GM23248 (cell line): Measurements from ENCODE around the gene CATSPER1. TPM values are rescaled to one million over a fixed set of nuclear protein-coding genes. Genes with fewer than 3 reads are reported as not detected.

ENCODE experiments used
- DNase-seq: peaks from one replicate; pipeline ENCODE4 v3.0.0-alpha.2; 2015
- H2AFZ ChIP-seq: fragments of 200-600 bp; sonication (generic); 2 replicates; pipeline ENCODE4 v1.6.1; 2016; ENCODE audit warnings: antibody characterized with exemption
- H3F3A ChIP-seq: fragments of 200-600 bp; sonication (generic); 2 replicates; pipeline ENCODE4 v1.6.1; 2016; ENCODE audit warnings: mild to moderate bottlenecking, antibody characterized with exemption, mixed run types; ENCODE audit not compliant: insufficient read depth
- H3K27ac ChIP-seq: fragments of 200-600 bp; sonication (generic); 2 replicates; pipeline ENCODE4 v1.5.1; 2016; ENCODE audit warnings: mild to moderate bottlenecking
- H3K27me3 ChIP-seq: fragments of 200-600 bp; sonication (generic); replicated peaks from 2 replicates; pipeline ENCODE4 v1.6.1; 2016; ENCODE audit warnings: mild to moderate bottlenecking; ENCODE audit not compliant: insufficient read depth
- H3K36me3 ChIP-seq: fragments of 200-600 bp; sonication (generic); 2 replicates; pipeline ENCODE4 v1.6.1; 2016; ENCODE audit warnings: low read depth, mild to moderate bottlenecking
- H3K4me1 ChIP-seq: fragments of 200-600 bp; sonication (generic); 2 replicates; pipeline ENCODE4 v1.6.1; 2016; ENCODE audit warnings: mild to moderate bottlenecking; ENCODE audit not compliant: insufficient read depth
- H3K4me2 ChIP-seq: fragments of 200-600 bp; sonication (generic); one replicate; pipeline ENCODE4 v1.6.1; 2016; ENCODE audit warnings: mild to moderate bottlenecking; ENCODE audit not compliant: unreplicated experiment
- H3K4me3 ChIP-seq: fragments of 200-600 bp; sonication (generic); 2 replicates; pipeline ENCODE4 v1.5.1; 2016; ENCODE audit warnings: mild to moderate bottlenecking
- H3K79me2 ChIP-seq: fragments of 200-600 bp; sonication (generic); 2 replicates; pipeline ENCODE4 v1.6.1; 2016; ENCODE audit warnings: mild to moderate bottlenecking; ENCODE audit not compliant: insufficient read depth
- H3K9ac ChIP-seq: fragments of 200-600 bp; sonication (generic); 2 replicates; pipeline ENCODE4 v1.6.1; 2016; ENCODE audit warnings: mild to moderate bottlenecking
- H3K9me2 ChIP-seq: fragments of 200-600 bp; sonication (generic); 2 replicates; pipeline ENCODE4 v1.6.1; 2016; ENCODE audit warnings: mixed run types, mild to moderate bottlenecking, moderate library complexity; ENCODE audit not compliant: insufficient read depth
- H3K9me3 ChIP-seq: fragments of 200-600 bp; sonication (generic); one replicate; pipeline ENCODE4 v1.6.1; 2017; ENCODE audit warnings: low read depth
- H4K20me1 ChIP-seq: fragments of 200-600 bp; sonication (generic); 2 replicates; pipeline ENCODE4 v1.6.0; 2016; ENCODE audit not compliant: insufficient read depth
- EZH2 ChIP-seq: fragments of 200-600 bp; sonication (generic); IDR thresholded peaks from 2 replicates; pipeline ENCODE4 v1.6.1; 2018; ENCODE audit warnings: antibody characterized with exemption, mild to moderate bottlenecking; ENCODE audit not compliant: insufficient read depth, poor library complexity, severe bottlenecking
- EZH2phosphoT487 ChIP-seq: fragments of 200-600 bp; sonication (generic); IDR thresholded peaks from 2 replicates; pipeline ENCODE4 v1.6.1; 2018; ENCODE audit warnings: antibody characterized with exemption, moderate library complexity, mild to moderate bottlenecking, low read depth; ENCODE audit not compliant: insufficient read depth
- WGBS, 2 experiments: methylation state at CpG; one replicate each; pipeline ENCODE4 v1.1.6; 2015 to 2017; ENCODE audit warnings: low lambda C conversion rate in 2 of 2, low coverage in 1 of 2; ENCODE audit errors: missing lambda C conversion rate in 2 of 2; 5-methylcytosine and 5-hydroxymethylcytosine counted together
- in situ Hi-C: fragments of 300-500 bp; cut with MboI; formaldehyde crosslinking; loops from 2 replicates; pipeline ENCODE4 v1.15.0; 2020
- polyA plus RNA-seq: library from polyadenylated mRNA; unstranded; fragments of >200 nt; fragmentation: Nextera tagmentation; extraction: Ambion mirVana; gene quantifications from 2 replicates; pipeline ENCODE4 v1.2.1, GENCODE V29; 2016
- total RNA-seq: library from RNA; depleted of rRNA; stranded (reverse); fragments of >200 nt; shearing (Covaris generic); gene quantifications from 2 replicates; pipeline ENCODE4 v1.2.3, GENCODE V29; 2014

The CATSPER1 gene
- total and polyA plus RNA-seq, 2 experiments from 2014 or later, result 1.7 TPM; not detected in 1

DNA sequence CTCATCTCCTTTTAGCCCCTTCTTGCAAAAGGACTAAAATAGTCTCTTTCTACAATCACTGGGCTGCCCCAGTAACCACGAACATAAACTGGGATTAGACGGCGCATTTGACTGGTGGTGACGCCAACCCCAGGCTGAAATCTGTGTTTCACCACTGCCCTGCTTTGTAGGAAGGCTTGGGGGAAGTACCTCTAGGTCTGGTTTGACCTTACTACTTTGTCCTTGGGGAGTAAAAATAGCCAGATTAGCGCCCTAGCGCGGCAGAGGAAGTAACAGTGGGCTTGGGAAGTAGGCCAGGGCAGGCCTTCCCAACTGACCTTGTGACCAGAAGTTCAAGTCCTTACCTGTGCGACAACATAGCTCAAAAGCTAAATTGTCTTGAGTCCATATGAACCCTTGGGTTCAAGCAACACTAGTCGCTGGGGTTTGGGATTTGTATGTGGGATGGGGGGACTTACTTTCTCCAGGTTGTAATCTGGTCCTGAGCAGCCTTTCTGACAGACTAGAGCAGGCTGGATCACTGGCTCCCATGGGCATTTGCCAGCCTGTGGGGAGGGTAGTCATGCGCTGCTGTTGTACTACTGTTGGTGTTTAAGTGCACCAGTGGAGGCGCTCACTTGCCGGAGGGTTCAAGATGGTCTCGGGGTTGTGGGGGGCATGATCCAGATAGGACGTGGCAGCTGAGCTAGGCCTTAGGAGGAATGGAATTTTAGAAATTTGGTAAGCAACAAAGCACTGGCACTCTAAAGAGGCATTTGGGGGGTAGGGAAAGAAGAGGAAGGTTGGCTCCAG, 42.8 kb upstream of the CATSPER1 start:
- Histone ChIP-seq H3K4me1 (peaks cover 12% of the 10 kb centered on the region), H3K27ac (peak overlapping the region; percentile 90), H4K20me1 (0 out of 2 replicates have a peak, but pooled peaks cover 3% of the 10 kb centered on the region), H3K9me2 (no peaks in the 10 kb centered on the region), H3K27me3 (no peaks in the 10 kb centered on the region), H3F3A (peaks cover 69% of the 10 kb centered on the region), H2AFZ (peak overlapping the region; percentile 73), H3K4me3 (peak overlapping the region; percentile 90), H3K79me2 (peaks cover 61% of the 10 kb centered on the region), H3K4me2 (peak overlapping the region; percentile 67), H3K36me3 (peaks cover 33% of the 10 kb centered on the region), H3K9ac (peak overlapping the region; percentile 85), H3K9me3 (no peaks in the 10 kb centered on the region)
- WGBS, 2 experiments, result 42 to 46% methylated on average over 14 of the region's 14 CpGs
- in situ Hi-C loops, result no loop called here
- peak; percentile 85 for DNase-seq
- TF ChIP-seq EZH2, result no peak
- no peak for TF ChIP-seq EZH2phosphoT487

DNA sequence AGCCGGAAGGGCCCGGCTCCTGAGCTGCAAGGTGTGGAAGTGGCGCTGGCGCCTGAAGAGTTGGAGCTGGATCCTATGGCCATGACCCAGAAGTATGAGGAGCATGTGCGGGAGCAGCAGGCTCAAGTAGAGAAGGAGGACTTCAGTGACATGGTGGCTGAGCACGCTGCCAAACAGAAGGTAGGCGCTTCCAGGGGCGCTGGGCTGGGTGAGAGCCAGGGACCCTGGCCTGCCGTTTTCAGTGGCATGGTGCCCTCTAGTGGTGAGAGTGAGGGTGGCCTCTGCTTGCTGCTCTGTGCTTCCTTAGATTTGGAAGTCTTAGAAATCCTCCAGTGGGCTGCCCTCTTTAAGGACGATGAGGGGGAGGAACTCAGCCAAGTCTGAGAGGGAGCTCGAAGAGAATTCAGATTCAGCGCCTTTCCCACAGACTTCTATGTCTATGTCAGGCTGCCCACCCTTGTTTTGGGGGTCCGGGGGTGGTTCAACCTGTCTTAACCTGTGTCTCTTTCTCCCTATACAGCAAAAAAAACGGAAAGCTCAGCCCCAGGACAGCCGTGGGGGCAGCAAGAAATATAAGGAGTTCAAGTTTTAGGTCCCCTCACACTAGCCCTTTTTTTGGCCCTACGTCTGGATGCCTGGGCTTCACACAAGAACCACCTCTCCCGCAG, 42.0 kb upstream of the CATSPER1 start:
- Histone ChIP-seq H3K79me2 (peaks cover 61% of the 10 kb centered on the region), H3K27me3 (no peaks in the 10 kb centered on the region), H3K9me3 (no peaks in the 10 kb centered on the region), H3K4me2 (no peak overlapping the region), H4K20me1 (0 out of 2 replicates have a peak, but pooled peaks cover 3% of the 10 kb centered on the region), H3K9me2 (no peaks in the 10 kb centered on the region), H3K36me3 (peaks cover 40% of the 10 kb centered on the region), H2AFZ (no peak overlapping the region), H3K4me3 (0 out of 2 replicates have a peak overlapping the region, but pooled peaks have one; percentile 90), H3K4me1 (peaks cover 12% of the 10 kb centered on the region), H3K9ac (peak overlapping the region; percentile 85; the same call in 1 of the 2 replicates), H3K27ac (peak overlapping the region; percentile 90), H3F3A (peaks cover 74% of the 10 kb centered on the region)
- TF ChIP-seq EZH2, result no peak
- no peak for TF ChIP-seq EZH2phosphoT487
- in situ Hi-C loops, result no loop called here
- DNase-seq, result peak; percentile 71
- 61 to 65% methylated on average over 16 to 17 of the region's 17 CpGs for WGBS, 2 experiments

DNA sequence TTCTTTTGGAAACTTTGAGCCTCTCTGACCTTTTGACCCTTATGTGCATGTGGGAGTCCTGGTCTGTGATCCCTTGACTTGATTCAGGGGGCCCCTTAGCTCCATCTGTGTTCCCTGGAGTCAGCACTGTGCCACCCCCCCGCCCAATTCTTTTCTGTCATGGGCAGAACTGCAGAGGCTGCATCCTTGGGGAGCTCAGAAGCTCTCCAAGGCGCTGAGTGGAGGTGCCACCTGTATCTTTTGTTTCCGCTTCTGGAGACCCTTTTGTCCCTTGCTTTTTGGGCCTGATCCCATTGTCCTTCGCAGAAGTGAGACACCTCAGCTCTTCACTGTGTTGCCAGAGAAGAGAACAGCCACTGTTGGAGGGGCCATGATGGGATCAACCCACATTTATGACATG, 41.4 kb upstream of the CATSPER1 start:
- no peaks in the 10 kb centered on the region for H3K27me3 ChIP-seq

DNA sequence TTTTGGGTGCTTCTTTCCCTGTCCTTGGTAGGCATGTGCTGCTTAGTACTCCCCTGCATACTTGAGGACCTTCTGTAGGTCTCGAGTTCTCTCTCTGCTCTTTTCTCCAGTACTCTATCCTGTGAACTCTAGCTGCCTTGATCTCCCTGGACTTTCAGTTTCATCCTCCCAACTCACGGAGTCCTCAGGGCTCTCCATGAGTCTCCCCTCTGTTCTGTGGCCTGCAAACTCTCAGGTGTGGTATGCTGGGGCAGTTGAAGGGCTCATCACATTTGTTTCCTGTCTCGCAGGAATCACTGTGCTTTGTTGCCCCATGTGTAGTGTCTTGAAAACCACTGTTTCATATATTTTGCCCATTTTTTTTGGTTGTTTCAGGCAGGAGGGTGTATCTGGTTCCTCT, 40.5 kb upstream of the CATSPER1 start:
- Histone ChIP-seq H3K36me3 (peaks cover 51% of the 10 kb centered on the region), H3K9ac (no peak overlapping the region), H3K79me2 (peaks cover 60% of the 10 kb centered on the region), H3K9me3 (no peaks in the 10 kb centered on the region), H3F3A (peaks cover 79% of the 10 kb centered on the region), H3K27me3 (no peaks in the 10 kb centered on the region), H3K4me1 (peaks cover 12% of the 10 kb centered on the region), H3K9me2 (no peaks in the 10 kb centered on the region), H3K4me2 (no peak overlapping the region), H3K27ac (no peak overlapping the region), H4K20me1 (no peaks in the 10 kb centered on the region), H2AFZ (no peak overlapping the region), H3K4me3 (no peak overlapping the region)
- no peak for DNase-seq
- WGBS, 2 experiments, result 96 to 97% methylated on average over 3 of the region's 3 CpGs
- in situ Hi-C loops, result no loop called here
- no peak for TF ChIP-seq EZH2phosphoT487
- no peak for TF ChIP-seq EZH2

More for the DNA sequence above, 41.4 kb upstream of the CATSPER1 start:
- Histone ChIP-seq H4K20me1 (0 out of 2 replicates have a peak, but pooled peaks cover under 1% of the 10 kb centered on the region), H3K4me1 (peaks cover 12% of the 10 kb centered on the region), H3K9ac (no peak overlapping the region), H3K4me3 (no peak overlapping the region), H2AFZ (no peak overlapping the region), H3K36me3 (peaks cover 44% of the 10 kb centered on the region), H3K9me3 (no peaks in the 10 kb centered on the region), H3K27ac (peak overlapping the region; percentile 16; the same call in 1 of the 2 replicates), H3K4me2 (no peak overlapping the region), H3K9me2 (no peaks in the 10 kb centered on the region), H3F3A (peaks cover 79% of the 10 kb centered on the region), H3K79me2 (peaks cover 61% of the 10 kb centered on the region)
- in situ Hi-C loops, result no loop called here
- WGBS, 2 experiments, result 88 to 92% methylated on average over 4 of the region's 4 CpGs
- TF ChIP-seq EZH2 (no peak), EZH2phosphoT487 (no peak)
- no peak for DNase-seq
